GM18520 (cell line): ENCODE measurements around the gene SLC6A1.

Source experiments
- ATAC-seq: cut with Tn5 transposase; IDR thresholded peaks from one replicate; pipeline ENCODE4 v1.9.1; 2021; ENCODE audit not compliant: unreplicated experiment

SLC6A1 gene

GRCh38 chr3:11015369-11015768 lies 22.8 kb downstream of the SLC6A1 start:
- no peak for ATAC-seq

- ATAC-seq = no peak
These were observed 24.2 kb downstream of the SLC6A1 start for GRCh38 chr3:11016727-11017126.

DNA sequence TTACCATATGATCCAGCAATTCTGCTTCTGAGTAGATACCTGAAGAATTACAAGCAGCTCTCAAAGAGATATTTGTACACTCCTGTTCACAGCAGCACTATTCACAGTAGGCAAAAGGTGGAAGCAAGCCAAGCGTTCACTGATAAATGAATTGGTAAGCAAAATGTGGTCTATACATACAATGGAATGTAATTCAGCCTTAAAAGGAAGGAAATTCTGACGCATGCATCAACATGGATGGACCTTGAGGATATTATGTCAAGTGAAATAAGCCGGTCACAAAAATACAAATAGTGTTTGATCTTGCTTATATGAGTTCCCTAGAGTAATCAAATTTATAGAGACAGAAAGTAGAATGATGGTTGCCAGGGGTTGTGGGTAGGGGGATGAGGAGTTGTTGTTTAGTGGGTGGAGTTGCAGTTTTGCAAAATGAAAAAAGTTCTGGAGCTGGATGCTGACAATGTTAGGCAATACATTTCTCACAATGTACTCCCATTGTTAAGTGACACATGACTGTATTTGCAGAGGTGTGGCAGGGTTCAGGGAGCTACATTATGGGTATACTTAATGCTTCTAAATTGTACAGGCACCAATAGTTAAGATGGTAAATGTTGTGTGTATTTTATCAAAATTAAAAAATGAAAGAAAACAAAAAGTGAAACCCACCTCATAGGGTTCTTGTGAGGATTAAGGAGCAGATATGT lies 26.7 kb downstream of the SLC6A1 start:
- ATAC-seq = no peak

DNA sequence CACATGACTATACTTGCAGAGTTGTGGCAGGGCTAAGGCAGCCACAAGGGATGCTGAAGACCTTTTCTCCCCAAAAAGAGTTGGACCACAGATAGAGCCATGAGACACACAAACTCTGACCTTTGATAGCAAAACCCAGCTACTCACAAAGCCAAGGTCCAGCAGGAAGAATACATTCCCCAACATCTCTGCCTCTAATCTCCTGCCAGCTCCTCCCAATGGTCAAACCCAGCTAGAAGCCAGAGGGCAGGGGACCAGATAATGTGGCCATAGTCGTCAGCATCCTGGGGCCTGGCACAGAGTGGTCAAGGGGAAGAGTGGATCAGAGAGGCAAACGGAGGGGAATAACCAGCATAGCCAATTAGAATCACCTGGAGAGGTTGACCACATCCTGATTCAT lies 28.2 kb downstream of the SLC6A1 start:
- ATAC-seq = no peak

DNA sequence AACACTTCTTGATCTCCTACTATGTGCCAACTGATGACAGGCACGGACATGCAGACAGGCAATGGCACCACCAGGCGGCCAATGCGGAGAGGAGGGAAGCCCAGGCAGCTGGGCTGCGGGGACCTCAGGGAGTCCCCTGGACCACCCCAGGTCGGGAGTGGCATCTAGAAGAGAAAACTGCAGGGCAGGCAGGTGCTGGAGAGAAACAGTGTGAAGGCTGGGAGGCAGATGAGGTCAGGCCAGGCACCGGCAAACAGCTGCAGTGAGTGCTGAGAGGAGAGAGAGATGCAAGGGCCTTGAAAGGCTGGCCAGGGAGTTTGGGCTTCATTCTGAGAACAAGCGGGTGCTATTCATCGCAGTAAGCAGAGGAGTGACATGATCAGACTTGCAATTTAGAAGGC lies 29.1 kb downstream of the SLC6A1 start:
- no peak for ATAC-seq

DNA sequence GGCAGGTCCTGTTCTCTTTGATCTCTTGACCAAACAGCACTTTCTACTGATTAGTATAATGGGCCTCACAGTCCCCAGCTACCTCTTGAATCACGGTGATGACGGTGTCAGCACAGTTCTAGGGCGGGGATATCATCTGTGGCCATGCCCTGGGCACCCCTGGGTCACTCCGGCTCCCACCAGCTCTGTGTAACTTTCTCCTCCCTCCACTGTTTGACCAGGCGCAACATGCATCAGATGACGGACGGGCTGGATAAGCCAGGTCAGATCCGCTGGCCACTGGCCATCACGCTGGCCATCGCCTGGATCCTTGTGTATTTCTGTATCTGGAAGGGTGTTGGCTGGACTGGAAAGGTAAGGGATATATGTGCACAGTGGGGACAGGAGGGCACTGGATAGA lies 29.6 kb downstream of the SLC6A1 start:
- ATAC-seq = no peak

DNA sequence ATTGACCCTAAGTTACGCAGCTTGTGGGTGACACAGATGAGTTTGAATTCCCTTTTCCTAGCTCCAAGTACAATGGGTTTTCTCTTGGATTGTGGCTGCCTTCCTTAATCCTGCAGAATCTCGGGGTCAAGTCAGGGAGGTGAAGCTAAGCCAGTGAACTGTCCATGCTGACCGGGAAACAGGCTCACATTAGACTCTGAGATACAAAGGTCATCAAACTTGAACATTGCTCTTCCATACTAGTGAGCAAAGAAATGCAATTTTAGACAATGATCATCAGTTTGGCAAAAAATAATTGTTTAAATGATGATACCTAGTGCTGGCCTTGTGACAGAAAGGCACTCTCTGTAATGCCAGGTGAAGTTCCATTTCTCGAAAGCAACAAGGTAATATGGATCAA lies 31.6 kb downstream of the SLC6A1 start:
- no peak for ATAC-seq

GRCh38 chr3:11029948-11030347 lies 37.4 kb downstream of the SLC6A1 start:
- no peak for ATAC-seq

DNA sequence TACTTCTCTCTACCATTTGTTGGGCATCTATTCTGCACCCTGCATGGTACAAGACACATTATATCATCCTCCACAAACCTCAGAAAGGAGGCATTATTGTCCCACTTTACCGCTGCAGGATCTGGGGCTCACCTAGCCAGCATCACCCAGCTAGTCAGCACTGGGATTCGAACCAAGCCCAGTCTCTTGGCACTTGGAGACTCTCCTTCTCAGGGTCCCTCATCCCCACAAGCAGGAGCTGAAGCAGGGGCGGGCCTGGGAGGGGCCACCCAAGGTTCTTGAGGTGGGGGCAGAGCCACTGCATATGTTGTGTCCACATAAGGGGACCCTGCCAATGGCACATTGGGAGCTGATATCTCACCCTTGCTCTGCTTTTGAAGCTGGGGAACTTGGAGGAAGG lies 41.3 kb downstream of the SLC6A1 start:
- ATAC-seq = no peak

- ATAC-seq = no peak
These were observed 41.9 kb downstream of the SLC6A1 start for GRCh38 chr3:11034309-11034985.

- no peak for ATAC-seq
These were observed 43.4 kb downstream of the SLC6A1 start for GRCh38 chr3:11035757-11036505.

- ATAC-seq = no peak
These were observed 44.8 kb downstream of the SLC6A1 start for GRCh38 chr3:11037241-11037873.

DNA sequence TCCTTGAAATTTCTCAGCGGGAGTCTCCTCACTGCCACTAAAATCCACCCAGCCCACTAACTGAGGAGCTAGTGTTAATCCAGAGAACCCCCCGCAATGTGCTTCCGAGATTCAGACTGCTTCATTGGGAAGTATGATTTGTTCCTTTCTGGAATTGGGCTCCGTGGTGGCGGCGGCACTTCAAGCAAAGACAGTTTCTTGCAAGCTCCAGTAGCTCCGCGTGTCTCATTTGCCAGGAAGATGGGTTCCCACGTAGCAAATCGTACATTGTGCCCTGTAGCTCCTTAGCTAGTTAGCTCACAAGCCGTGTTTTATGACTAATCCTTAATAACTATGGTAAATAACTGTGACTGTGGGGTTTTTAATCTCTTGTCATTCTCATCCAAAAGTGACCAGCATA lies 45.4 kb downstream of the SLC6A1 start:
- no peak for ATAC-seq

- no peak for ATAC-seq
These were observed 53.0 kb downstream of the SLC6A1 start for GRCh38 chr3:11045536-11045935.

DNA sequence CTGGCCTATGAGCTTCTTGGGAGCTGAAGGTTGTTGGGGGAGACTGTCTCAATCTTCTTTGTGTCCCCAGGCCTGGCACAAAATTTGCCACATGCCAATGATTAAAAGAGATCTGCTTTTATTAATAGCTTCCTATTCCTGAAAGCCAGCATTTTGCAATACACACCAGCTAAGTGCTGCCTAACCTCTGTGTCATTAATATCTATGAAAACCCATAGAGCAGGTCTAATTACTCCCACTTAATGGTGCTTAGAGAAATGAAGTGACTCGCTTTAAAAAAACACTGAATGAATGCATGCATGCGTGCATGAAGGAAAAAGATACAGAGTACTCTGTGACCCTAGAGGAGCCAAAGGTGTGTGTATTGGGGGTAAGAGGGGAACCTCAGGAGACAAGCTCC lies 55.0 kb downstream of the SLC6A1 start:
- ATAC-seq = no peak

- no peak for ATAC-seq
These were observed 58.2 kb downstream of the SLC6A1 start for GRCh38 chr3:11050666-11051323.

- ATAC-seq = no peak
These were observed 61.5 kb downstream of the SLC6A1 start for GRCh38 chr3:11053926-11054503.

GRCh38 chr3:11054739-11055438 lies 62.3 kb downstream of the SLC6A1 start:
- no peak for ATAC-seq

DNA sequence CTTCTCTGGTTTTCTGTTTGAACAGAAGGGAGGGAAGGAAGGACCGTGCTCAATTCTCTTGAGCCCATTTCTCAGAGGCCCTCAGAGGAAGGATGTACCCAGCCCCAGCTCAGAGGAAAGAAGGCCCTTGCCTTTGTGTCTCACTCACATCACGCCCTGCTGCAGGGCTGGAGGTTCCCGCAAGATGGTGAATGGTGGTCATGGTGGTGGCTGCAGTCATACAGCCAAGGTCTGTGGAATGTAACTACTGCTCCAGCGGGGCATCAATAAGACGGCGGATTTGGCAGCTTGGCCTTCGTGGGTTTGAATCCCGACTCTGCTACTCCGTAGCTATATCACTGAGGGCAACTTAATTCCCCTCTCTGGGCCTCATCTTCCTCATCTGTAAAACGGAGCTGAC lies 62.9 kb downstream of the SLC6A1 start:
- ATAC-seq = no peak

GRCh38 chr3:11056531-11057050 lies 64.0 kb downstream of the SLC6A1 start:
- no peak for ATAC-seq
